ENCODE measurements around the gene DOCK8. TPM values are rescaled to one million over a fixed set of nuclear protein-coding genes. Genes with fewer than 3 reads are reported as not detected.

The DOCK8 gene
- total and polyA plus RNA-seq, 4 experiments from 2014 or later: 31.0 to 315 (median 200) TPM

- H3K4me3 ChIP-seq (ENCODE audit: low read length in 2 of 2): peak overlapping the region; percentile 74 to 88
- CTCF ChIA-PET (ENCODE audit: partially characterized antibody): interaction anchor here (1.2 to 1.7 kb wide), 2 partner anchors 22 to 34 kb away, joined by 3 to 9 read pairs; partner anchors contain the start of gene KANK1
- H3K36me3 ChIP-seq (ENCODE audit: insufficient read depth, low read length): peaks cover 4% of the 10 kb centered on the region
- peak; percentile 80 to 89 (median 88) for DNase-seq
- H3K27ac ChIP-seq (ENCODE audit: low read depth, low read length): peak overlapping the region; percentile 68
- H3K27me3 Mint-ChIP-seq: no peaks in the 10 kb centered on the region
- peaks cover 17 to 28% (median 22%) of the 10 kb centered on the region in 4 donors for H3K4me1 Mint-ChIP-seq
- peaks cover 0 to 4% (median 0%) of the 10 kb centered on the region in 8 donors for H3K9me3 Mint-ChIP-seq
- H3K27ac Mint-ChIP-seq: peak overlapping the region; percentile 93 to 98 (median 96)
- peaks cover 21% of the 10 kb centered on the region for H3K4me1 ChIP-seq (ENCODE audit: insufficient read depth, low read length)
- peak overlapping the region; percentile 89 to 99 (median 96) for H3K4me3 Mint-ChIP-seq
- POLR2A ChIA-PET (ENCODE audit: partially characterized antibody): interaction anchor here (0.7 to 1.6 kb wide), 7 partner anchors 13 to 197 kb away, joined by 3 to 7 read pairs (median 5); partner anchors contain the start of gene KANK1
- H3K36me3 Mint-ChIP-seq: peaks cover 12 to 16% of the 10 kb centered on the region in 2 donors
- intact Hi-C loops (cut with micrococcal nuclease): loop anchor here (1.0 to 2.0 kb wide), 3 partner anchors 23 to 77 kb away; partner anchors contain the start of gene KANK1
- H3K27me3 ChIP-seq (ENCODE audit: insufficient read depth, low read length): no peaks in the 10 kb centered on the region
- H3K9me3 ChIP-seq (ENCODE audit: control insufficient read depth in 1 of 2, low read length in 2 of 2): no peaks in the 10 kb centered on the region
These were observed 255.2 kb downstream of the DOCK8 start for GRCh38 chr9:469672-470551.

DNA sequence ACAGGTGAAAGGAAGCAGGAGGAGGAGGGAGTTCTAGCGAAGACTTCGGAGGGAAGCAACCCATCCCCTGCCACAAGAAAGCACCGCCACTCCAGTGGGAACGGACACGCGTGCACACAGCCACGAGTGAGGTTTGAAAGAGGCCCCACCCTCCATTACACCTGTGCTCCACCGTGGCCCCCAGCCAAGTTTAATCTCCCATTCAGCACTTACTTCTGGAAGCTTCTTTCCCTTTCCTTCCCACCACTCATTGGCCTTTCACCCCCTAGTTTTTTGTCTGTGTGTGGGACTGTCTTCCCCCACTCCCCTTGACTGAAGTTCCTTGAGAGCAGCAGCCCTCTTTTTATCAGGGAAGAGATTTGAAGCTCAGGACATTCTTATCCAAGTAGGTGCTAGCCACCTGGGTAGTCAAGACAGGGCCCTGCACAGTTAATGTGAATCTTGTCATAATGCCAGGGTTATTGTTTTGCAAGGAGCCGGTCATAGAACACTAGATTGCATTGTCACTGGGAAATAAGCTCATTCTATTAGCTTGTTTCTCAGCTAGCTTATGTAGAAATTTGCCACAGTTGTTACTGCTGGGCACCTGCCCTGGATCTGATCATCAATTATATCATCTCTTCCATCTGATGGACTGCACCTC, 256.0 kb downstream of the DOCK8 start:
- peak overlapping the region; percentile 89 to 99 (median 96) for H3K4me3 Mint-ChIP-seq
- peak overlapping the region; percentile 93 to 98 (median 96) for H3K27ac Mint-ChIP-seq
- no peaks in the 10 kb centered on the region for H3K27me3 Mint-ChIP-seq
- Histone ChIP-seq H3K27me3 (ENCODE audit: insufficient read depth, low read length) (no peaks in the 10 kb centered on the region), H3K4me3 (ENCODE audit: low read length in 2 of 2) (peak overlapping the region; percentile 43 to 74), H3K9me3 (ENCODE audit: control insufficient read depth in 1 of 2, low read length in 2 of 2) (no peaks in the 10 kb centered on the region), H3K27ac (ENCODE audit: low read depth, low read length) (peak overlapping the region; percentile 68), H3K4me1 (ENCODE audit: insufficient read depth, low read length) (peaks cover 21% of the 10 kb centered on the region), H3K36me3 (ENCODE audit: insufficient read depth, low read length) (peaks cover 2% of the 10 kb centered on the region)
- DNase-seq: peak in 1 of 5 donors; percentile 54
- intact Hi-C loops (cut with micrococcal nuclease): loop anchor here (1.0 to 2.0 kb wide), 3 partner anchors 24 to 76 kb away; partner anchors contain the start of gene KANK1
- POLR2A ChIA-PET (ENCODE audit: partially characterized antibody): interaction anchor here (0.7 to 1.4 kb wide), 6 partner anchors 13 to 198 kb away, joined by 3 to 6 read pairs (median 4); partner anchors contain the start of gene KANK1
- peaks cover 6 to 10% of the 10 kb centered on the region in 2 donors for H3K36me3 Mint-ChIP-seq
- CTCF ChIA-PET (ENCODE audit: partially characterized antibody): interaction anchor here (0.9 to 1.7 kb wide), 3 partner anchors 23 to 33 kb away, joined by 3 to 9 read pairs (median 3); partner anchors contain the start of gene KANK1
- H3K4me1 Mint-ChIP-seq: peaks cover 17 to 28% (median 22%) of the 10 kb centered on the region in 4 donors
- H3K9me3 Mint-ChIP-seq: peaks cover 0 to 4% (median 0%) of the 10 kb centered on the region in 8 donors

- Histone ChIP-seq H3K4me1 (ENCODE audit: insufficient read depth, low read length) (peaks cover 21% of the 10 kb centered on the region), H3K27ac (ENCODE audit: low read depth, low read length) (no peak overlapping the region), H3K36me3 (ENCODE audit: insufficient read depth, low read length) (no peaks in the 10 kb centered on the region), H3K27me3 (ENCODE audit: insufficient read depth, low read length) (no peaks in the 10 kb centered on the region), H3K9me3 (ENCODE audit: control insufficient read depth in 1 of 2, low read length in 2 of 2) (no peaks in the 10 kb centered on the region), H3K4me3 (ENCODE audit: low read length in 2 of 2) (no peak overlapping the region)
- Mint-ChIP-seq H3K4me3 (peak overlapping the region; percentile 55 to 99 (median 92)), H3K36me3 (peaks cover 3 to 6% of the 10 kb centered on the region in 2 donors), H3K4me1 (peaks cover 17 to 28% (median 22%) of the 10 kb centered on the region in 4 donors), H3K27me3 (no peaks in the 10 kb centered on the region), H3K27ac (peak overlapping the region in 4 of 7 donors; percentile 51 to 96 (median 94)), H3K9me3 (peaks cover 0 to 4% (median 0%) of the 10 kb centered on the region in 8 donors)
- intact Hi-C loops (cut with micrococcal nuclease): loop anchor here (2.0 kb wide), 2 partner anchors 25 to 75 kb away; no protein-coding TSS in a partner anchor
- DNase-seq: no peak
- CTCF ChIA-PET (ENCODE audit: partially characterized antibody): interaction anchor here (0.9 to 1.7 kb wide), 2 partner anchors 24 to 33 kb away, joined by 3 to 9 read pairs; partner anchors contain the start of gene KANK1
- POLR2A ChIA-PET (ENCODE audit: partially characterized antibody): interaction anchor here (1.4 kb wide), 1 partner anchor 24 kb away, joined by 5 read pairs; no protein-coding TSS in a partner anchor
These were observed 256.7 kb downstream of the DOCK8 start for GRCh38 chr9:471320-471719.

DNA sequence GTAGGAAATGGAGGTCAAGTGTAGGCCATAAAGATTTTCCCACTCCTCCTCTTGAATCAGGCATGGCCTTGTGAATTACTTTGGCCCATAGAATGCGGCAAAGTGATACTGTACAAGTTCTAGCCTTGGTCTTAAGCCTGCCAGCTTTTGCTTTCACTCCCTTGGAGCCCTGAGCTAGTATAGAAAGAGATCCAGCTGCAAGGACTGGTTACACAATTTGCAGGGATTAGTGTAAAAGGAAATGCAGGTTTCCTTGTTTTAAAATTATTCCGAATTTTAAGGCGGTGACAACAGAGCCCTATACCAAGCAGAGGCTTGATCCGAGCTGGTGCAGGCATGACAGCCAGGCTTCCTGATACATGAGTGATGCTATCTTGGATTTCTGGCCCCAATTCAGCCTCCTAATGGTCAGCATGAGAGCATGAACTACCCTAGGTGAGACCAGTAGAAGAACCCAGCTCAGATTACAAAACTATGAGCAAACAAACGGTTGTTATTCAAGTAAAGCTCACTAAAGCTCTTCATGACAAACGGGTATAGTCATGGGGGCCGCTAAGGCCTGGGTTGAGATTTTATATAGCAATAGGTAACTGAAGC, 257.9 kb downstream of the DOCK8 start:
- Histone ChIP-seq H3K4me1 (ENCODE audit: insufficient read depth, low read length) (peaks cover 21% of the 10 kb centered on the region), H3K4me3 (ENCODE audit: low read length in 2 of 2) (no peak overlapping the region), H3K27ac (ENCODE audit: low read depth, low read length) (no peak overlapping the region), H3K36me3 (ENCODE audit: insufficient read depth, low read length) (no peaks in the 10 kb centered on the region), H3K9me3 (ENCODE audit: control insufficient read depth in 1 of 2, low read length in 2 of 2) (no peaks in the 10 kb centered on the region), H3K27me3 (ENCODE audit: insufficient read depth, low read length) (no peaks in the 10 kb centered on the region)
- H3K36me3 Mint-ChIP-seq: peaks cover 4 to 12% of the 10 kb centered on the region in 2 donors
- ChIA-PET POLR2A (ENCODE audit: partially characterized antibody) (interaction anchor here (1.2 kb wide), 1 partner anchor 12 kb away, joined by 3 read pairs; no protein-coding TSS in a partner anchor), CTCF (ENCODE audit: partially characterized antibody) (no interaction called here)
- intact Hi-C loops (cut with micrococcal nuclease): no loop called here
- H3K9me3 Mint-ChIP-seq: peaks cover 0 to 4% (median 0%) of the 10 kb centered on the region in 8 donors
- no peak overlapping the region for H3K27ac Mint-ChIP-seq
- no peaks in the 10 kb centered on the region for H3K27me3 Mint-ChIP-seq
- H3K4me1 Mint-ChIP-seq: peaks cover 17 to 28% (median 22%) of the 10 kb centered on the region in 4 donors
- H3K4me3 Mint-ChIP-seq: no peak overlapping the region
- no peak for DNase-seq

- Histone ChIP-seq H3K27me3 (ENCODE audit: insufficient read depth, low read length) (no peaks in the 10 kb centered on the region), H3K36me3 (ENCODE audit: insufficient read depth, low read length) (no peaks in the 10 kb centered on the region), H3K4me1 (ENCODE audit: insufficient read depth, low read length) (no peaks in the 10 kb centered on the region), H3K4me3 (ENCODE audit: low read length in 2 of 2) (no peak overlapping the region), H3K9me3 (ENCODE audit: control insufficient read depth in 1 of 2, low read length in 2 of 2) (no peaks in the 10 kb centered on the region), H3K27ac (ENCODE audit: low read depth, low read length) (no peak overlapping the region)
- CTCF ChIA-PET (ENCODE audit: partially characterized antibody): interaction anchor here (0.9 to 1.6 kb wide), 2 partner anchors 9 to 27 kb away, joined by 4 read pairs; partner anchors contain the start of gene KANK1
- H3K36me3 Mint-ChIP-seq: peaks cover 0 to 15% of the 10 kb centered on the region in 2 donors
- H3K27me3 Mint-ChIP-seq: no peaks in the 10 kb centered on the region
- no peaks in the 10 kb centered on the region for H3K9me3 Mint-ChIP-seq
- DNase-seq: no peak
- H3K4me1 Mint-ChIP-seq: no peaks in the 10 kb centered on the region
- no peak overlapping the region for H3K4me3 Mint-ChIP-seq
- no peak overlapping the region for H3K27ac Mint-ChIP-seq
- intact Hi-C loops (cut with micrococcal nuclease): no loop called here
- POLR2A ChIA-PET (ENCODE audit: partially characterized antibody): no interaction called here
These were observed 262.5 kb downstream of the DOCK8 start for GRCh38 chr9:477193-477592.

DNA sequence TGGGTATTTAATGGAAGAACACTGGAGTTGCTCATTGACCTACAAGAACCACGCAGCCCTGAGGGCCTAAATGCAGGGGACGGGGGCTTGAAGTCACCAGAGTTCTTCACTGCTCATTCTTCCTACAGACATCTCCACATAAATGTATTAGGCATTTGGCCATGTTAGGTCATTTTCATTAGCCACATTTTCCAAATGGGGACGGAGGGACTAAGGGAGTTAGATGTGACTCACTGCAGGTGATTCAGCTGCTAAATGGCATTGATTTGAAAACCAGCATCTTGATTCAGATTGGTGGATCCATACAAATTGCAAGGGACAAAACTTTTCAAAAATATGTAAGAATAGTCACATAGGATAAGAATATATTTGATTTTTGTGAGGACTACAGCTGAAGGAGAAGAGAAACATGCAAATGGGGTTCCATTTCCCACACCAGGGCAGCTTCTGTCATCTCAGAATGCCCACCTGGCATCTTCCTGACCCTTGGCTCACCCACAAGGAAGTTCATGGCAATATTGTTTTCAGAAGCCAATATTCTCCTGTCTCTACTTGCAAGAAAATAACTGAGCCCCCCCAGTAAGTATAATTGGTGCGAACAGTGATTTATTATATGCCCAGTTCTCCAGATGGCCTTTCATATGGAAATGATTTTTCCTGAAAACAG, 264.8 kb downstream of the DOCK8 start:
- H3K27me3 Mint-ChIP-seq: no peaks in the 10 kb centered on the region
- H3K4me3 ChIP-seq (ENCODE audit: low read length in 2 of 2): no peak overlapping the region
- intact Hi-C loops (cut with micrococcal nuclease): no loop called here
- H3K9me3 Mint-ChIP-seq: peaks cover 0 to 7% (median under 1%) of the 10 kb centered on the region in 8 donors
- no peaks in the 10 kb centered on the region for H3K4me1 ChIP-seq (ENCODE audit: insufficient read depth, low read length)
- no peak overlapping the region for H3K27ac ChIP-seq (ENCODE audit: low read depth, low read length)
- no peaks in the 10 kb centered on the region for H3K36me3 ChIP-seq (ENCODE audit: insufficient read depth, low read length)
- H3K4me1 Mint-ChIP-seq: no peaks in the 10 kb centered on the region
- no peaks in the 10 kb centered on the region for H3K27me3 ChIP-seq (ENCODE audit: insufficient read depth, low read length)
- CTCF ChIA-PET (ENCODE audit: partially characterized antibody): no interaction called here
- peaks cover 0 to 15% of the 10 kb centered on the region in 2 donors for H3K36me3 Mint-ChIP-seq
- no peak overlapping the region for H3K27ac Mint-ChIP-seq
- H3K4me3 Mint-ChIP-seq: no peak overlapping the region
- no peaks in the 10 kb centered on the region for H3K9me3 ChIP-seq (ENCODE audit: control insufficient read depth in 1 of 2, low read length in 2 of 2)
- POLR2A ChIA-PET (ENCODE audit: partially characterized antibody): no interaction called here
- no peak for DNase-seq

All from CD4-positive, alpha-beta memory T cell (primary cell).